ENCODE measurements around the gene NFKBIZ.

DNA sequence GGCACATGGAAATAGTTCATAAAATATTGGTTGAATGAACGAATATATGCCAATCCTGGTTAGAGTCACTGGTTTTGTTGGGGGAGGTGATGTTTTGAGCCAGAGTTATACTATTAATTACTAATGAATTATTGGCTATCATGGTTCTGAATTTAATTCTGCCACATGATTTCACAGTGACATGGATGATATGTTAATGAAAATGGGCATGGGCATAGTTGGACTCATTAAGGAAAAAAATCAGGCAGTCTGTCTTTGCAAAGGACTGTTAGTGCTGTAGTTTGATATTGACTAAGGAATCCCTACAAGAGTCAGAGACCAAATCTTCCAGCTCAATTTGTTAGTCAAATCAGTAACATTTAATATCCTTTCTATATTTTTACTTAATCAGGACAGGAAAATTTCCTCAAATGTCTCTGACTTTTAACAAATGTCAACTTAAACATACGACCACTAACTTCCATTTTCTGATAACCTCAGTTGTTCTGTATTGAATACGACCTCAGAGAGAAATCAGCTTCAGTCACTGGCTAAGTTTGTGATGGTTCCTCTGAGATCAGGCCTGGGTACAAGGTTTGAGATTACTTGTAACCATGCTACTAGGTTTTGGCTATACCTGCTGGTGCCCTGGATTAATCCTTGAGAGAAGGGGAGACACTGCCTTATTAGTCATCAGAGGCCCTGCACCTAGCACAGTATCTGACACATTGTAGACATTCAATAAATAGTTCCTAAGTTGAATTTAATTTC is 13.3 kb downstream of the NFKBIZ start:
- TF ChIP-seq, protein P1, sequence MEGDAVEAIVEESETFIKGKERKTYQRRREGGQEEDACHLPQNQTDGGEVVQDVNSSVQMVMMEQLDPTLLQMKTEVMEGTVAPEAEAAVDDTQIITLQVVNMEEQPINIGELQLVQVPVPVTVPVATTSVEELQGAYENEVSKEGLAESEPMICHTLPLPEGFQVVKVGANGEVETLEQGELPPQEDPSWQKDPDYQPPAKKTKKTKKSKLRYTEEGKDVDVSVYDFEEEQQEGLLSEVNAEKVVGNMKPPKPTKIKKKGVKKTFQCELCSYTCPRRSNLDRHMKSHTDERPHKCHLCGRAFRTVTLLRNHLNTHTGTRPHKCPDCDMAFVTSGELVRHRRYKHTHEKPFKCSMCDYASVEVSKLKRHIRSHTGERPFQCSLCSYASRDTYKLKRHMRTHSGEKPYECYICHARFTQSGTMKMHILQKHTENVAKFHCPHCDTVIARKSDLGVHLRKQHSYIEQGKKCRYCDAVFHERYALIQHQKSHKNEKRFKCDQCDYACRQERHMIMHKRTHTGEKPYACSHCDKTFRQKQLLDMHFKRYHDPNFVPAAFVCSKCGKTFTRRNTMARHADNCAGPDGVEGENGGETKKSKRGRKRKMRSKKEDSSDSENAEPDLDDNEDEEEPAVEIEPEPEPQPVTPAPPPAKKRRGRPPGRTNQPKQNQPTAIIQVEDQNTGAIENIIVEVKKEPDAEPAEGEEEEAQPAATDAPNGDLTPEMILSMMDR (conservative IDR thresholded peaks at IDR 0.05; ENCODE audit: low read depth, low read length) = no peak
- TF ChIP-seq EZH2phosphoT487 (IDR thresholded peaks at IDR 0.05; ENCODE audit: borderline replicate concordance, low read length) (no peak), EZH2 (IDR thresholded peaks at IDR 0.05; ENCODE audit: low read length, unreplicated experiment) (no peak)

All from PC-3 (cell line).